ENCODE data around the gene MTURN.

GRCh38 chr7:30166841-30167235, 32.1 kb downstream of the MTURN start:
- TF ChIP-seq CTCF (conservative IDR thresholded peaks at IDR 0.05; ENCODE audit: low read depth, low read length) (no peak), EZH2 (IDR thresholded peaks at IDR 0.05; ENCODE audit: low read length, unreplicated experiment) (no peak), EZH2phosphoT487 (IDR thresholded peaks at IDR 0.05; ENCODE audit: borderline replicate concordance, low read length) (no peak)

Measured in PC-3 (cell line).